T-helper 1 cell treated with Interleukin-12 subunit alpha and Interleukin-12 subunit beta and Interleukin-4 antibody, amounts not matched to agents 30 μg/mL and 1 μg/mL, for 36 hours (primary cell): ENCODE results near the gene METTL25B.
A peak's percentile ranks its signal among the peaks of the same experiment; 100 is the strongest.

ENCODE experiments used
- H3K27ac Mint-ChIP-seq: one replicate; pipeline ENCODE4 v1.8.0; 2021; ENCODE audit warnings: mild to moderate bottlenecking, mixed read lengths
- H3K27me3 Mint-ChIP-seq: one replicate; pipeline ENCODE4 v1.8.0; 2021; ENCODE audit warnings: low read depth, mixed read lengths
- H3K36me3 Mint-ChIP-seq: one replicate; pipeline ENCODE4 v1.8.0; 2021; ENCODE audit warnings: low read depth, mixed read lengths
- H3K4me1 Mint-ChIP-seq: one replicate; pipeline ENCODE4 v1.8.0; 2021; ENCODE audit warnings: low read depth, mixed read lengths
- H3K4me3 Mint-ChIP-seq: one replicate; pipeline ENCODE4 v1.8.0; 2021; ENCODE audit warnings: mild to moderate bottlenecking, moderate library complexity, mixed read lengths
- H3K9me3 Mint-ChIP-seq: one replicate; pipeline ENCODE4 v1.8.0; 2021; ENCODE audit warnings: mixed read lengths

METTL25B gene

GRCh38 chr1:156746406-156746727 lies 18.1 kb downstream of the METTL25B start:
- H3K4me1 Mint-ChIP-seq: peaks cover 66% of the 10 kb centered on the region
- H3K36me3 Mint-ChIP-seq: peaks cover 37% of the 10 kb centered on the region
- peak overlapping the region; percentile 85 for H3K4me3 Mint-ChIP-seq
- no peaks in the 10 kb centered on the region for H3K27me3 Mint-ChIP-seq
- H3K27ac Mint-ChIP-seq: peak overlapping the region; percentile 89
- no peaks in the 10 kb centered on the region for H3K9me3 Mint-ChIP-seq

DNA sequence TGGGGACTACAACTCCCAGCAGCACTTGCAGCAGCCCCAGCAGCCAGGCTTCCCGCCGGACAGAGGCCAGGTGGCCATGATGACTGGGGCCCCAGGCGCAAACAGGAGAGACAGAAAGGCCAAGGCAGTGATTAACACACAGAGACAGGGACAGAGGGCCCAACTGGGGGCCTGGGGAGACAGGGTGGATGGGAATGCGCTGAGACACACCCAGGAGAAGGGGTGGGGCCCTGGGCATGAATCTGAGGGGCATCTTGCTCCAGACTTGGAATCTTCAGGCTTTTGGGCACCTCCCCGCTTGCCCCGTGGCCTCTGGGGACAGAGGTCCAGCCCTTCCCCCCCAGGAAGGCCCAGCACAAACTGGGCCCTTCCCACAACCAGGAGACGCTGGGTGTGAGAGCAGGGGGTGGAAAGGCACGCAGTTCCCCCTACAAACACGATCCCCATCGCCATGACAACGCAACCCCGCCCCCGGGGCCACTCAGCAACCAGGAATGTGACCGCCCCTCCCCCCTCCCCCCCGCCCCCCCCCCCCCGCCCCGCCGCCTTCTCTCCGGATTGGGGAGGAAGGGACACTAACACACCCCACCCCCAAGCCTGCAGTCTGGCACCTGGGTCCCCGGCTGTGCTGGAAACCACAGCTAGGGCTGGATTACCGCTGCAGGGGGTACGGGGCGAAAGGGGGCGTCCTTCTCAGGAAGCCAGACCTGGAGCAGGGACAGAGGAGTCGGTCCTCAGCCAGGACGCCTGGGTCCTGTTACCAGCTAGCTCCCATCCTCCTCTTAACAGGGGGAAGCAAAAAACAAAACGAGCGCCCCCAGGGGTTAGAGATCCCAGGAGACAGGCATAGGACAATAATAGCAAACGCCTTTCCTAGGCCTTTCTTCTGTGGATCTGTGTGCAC lies 18.7 kb downstream of the METTL25B start:
- peak overlapping the region; percentile 93 for H3K27ac Mint-ChIP-seq
- peak overlapping the region; percentile 98 for H3K4me3 Mint-ChIP-seq
- peaks cover 60% of the 10 kb centered on the region for H3K4me1 Mint-ChIP-seq
- no peaks in the 10 kb centered on the region for H3K9me3 Mint-ChIP-seq
- H3K36me3 Mint-ChIP-seq: peaks cover 33% of the 10 kb centered on the region
- no peaks in the 10 kb centered on the region for H3K27me3 Mint-ChIP-seq

GRCh38 chr1:156747742-156748669 lies 19.7 kb downstream of the METTL25B start:
- H3K4me1 Mint-ChIP-seq: peaks cover 60% of the 10 kb centered on the region
- H3K27ac Mint-ChIP-seq: peak overlapping the region; percentile 93
- peak overlapping the region; percentile 98 for H3K4me3 Mint-ChIP-seq
- no peaks in the 10 kb centered on the region for H3K27me3 Mint-ChIP-seq
- peaks cover 29% of the 10 kb centered on the region for H3K36me3 Mint-ChIP-seq
- H3K9me3 Mint-ChIP-seq: no peaks in the 10 kb centered on the region

- no peaks in the 10 kb centered on the region for H3K9me3 Mint-ChIP-seq
- peaks cover 23% of the 10 kb centered on the region for H3K36me3 Mint-ChIP-seq
- no peaks in the 10 kb centered on the region for H3K27me3 Mint-ChIP-seq
- peak overlapping the region; percentile 93 for H3K27ac Mint-ChIP-seq
- peak overlapping the region; percentile 98 for H3K4me3 Mint-ChIP-seq
- peaks cover 58% of the 10 kb centered on the region for H3K4me1 Mint-ChIP-seq
These were observed 20.6 kb downstream of the METTL25B start for GRCh38 chr1:156748670-156749418.

DNA sequence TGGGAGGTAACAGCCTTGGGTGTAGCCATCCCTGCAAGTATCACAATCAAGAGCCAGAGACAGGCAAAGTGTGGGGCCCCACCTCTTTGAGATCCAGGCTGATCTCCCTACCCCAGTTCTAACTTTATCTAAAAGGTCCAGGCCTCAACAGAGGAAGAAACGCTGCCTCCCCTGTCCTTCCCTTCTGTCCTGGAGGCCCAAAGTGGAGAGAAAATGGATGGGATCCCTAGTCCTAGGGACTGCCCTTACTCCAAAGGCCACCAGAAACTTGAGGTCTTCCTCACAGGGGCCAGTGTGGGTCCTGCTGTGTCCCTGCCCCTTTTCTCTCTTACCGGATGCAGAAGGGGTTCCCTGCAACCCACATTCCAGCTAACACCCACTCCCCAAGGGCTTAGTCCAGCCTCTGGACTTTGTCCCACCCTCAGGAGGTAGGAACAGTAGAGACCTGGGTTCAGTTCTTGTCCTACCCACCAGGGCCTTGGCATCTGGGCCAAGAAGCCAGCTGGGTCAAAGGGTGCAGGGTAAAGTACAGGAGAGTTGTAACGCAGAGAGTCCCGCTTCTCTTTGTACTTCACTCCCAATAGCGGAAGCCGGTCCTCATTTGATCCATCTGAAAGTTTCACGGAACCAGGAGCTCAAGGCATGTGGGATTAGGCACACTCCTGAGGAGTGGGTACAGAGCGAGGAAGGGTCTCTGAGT lies 21.3 kb downstream of the METTL25B start:
- no peaks in the 10 kb centered on the region for H3K27me3 Mint-ChIP-seq
- H3K27ac Mint-ChIP-seq: peak overlapping the region; percentile 93
- H3K4me1 Mint-ChIP-seq: peaks cover 55% of the 10 kb centered on the region
- H3K9me3 Mint-ChIP-seq: no peaks in the 10 kb centered on the region
- peaks cover 19% of the 10 kb centered on the region for H3K36me3 Mint-ChIP-seq
- peak overlapping the region; percentile 98 for H3K4me3 Mint-ChIP-seq

DNA sequence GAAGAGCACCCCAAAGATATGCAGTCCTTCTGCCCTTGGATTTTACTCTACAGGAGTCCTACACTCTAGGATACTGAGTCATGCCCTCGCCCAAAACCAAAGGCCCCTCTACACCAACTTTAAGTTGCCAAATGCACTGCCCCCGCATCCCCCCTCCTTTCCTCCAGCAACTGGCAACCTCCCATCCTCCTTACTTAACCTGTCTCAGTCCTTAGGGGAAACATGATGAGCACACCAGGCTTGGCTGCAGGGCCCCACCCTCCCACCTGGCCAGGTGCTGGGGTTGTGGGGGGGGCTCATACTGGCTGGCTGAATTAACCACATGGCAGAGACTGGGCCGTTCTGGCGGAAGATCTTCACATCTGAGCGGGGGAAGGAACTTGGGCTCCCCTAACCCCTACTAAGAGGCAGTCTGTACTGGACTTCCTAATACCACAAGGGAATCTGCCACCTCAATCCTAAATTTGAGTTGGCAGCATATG lies 22.0 kb downstream of the METTL25B start:
- Mint-ChIP-seq H3K27me3 (no peaks in the 10 kb centered on the region), H3K4me1 (peaks cover 51% of the 10 kb centered on the region), H3K4me3 (peak overlapping the region; percentile 98), H3K27ac (peak overlapping the region; percentile 93), H3K36me3 (peaks cover 16% of the 10 kb centered on the region), H3K9me3 (no peaks in the 10 kb centered on the region)

DNA sequence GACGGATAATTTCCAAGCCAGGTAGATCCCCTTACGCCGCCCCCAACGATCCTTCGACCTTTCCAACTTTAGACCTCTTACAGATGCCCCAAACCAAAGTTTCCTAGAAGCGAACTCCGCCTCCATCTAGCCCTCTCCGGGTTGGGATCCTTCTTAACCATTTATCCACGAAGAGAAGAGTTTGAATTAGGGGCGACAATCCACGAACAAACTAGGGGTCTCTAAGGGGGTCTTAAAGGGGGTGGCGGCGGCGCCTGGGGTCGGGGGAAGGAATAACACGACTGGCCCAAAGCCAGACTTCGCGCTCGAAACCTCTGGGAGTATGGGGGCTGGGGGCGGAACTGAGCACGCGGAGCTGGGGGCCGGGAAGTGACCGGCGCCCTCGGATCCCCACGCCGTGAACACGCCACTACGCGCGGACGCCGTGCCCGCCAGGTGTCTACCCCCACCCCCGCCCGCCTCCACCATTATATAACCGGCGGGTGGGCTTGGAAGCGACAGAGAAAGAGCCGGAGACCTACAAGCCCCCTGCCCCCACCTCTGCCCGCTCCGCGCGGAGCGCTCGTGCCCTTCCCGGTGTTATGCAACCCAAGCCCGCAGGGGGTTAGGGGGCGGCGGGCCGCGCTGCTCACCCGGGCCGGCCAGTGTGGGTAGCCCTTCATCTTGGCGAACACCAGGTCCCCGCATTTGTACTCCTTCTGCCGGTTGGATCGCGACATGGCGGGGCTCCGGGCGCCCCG lies 22.6 kb downstream of the METTL25B start:
- Mint-ChIP-seq H3K36me3 (peaks cover 11% of the 10 kb centered on the region), H3K4me3 (peak overlapping the region; percentile 98), H3K27me3 (no peaks in the 10 kb centered on the region), H3K4me1 (peaks cover 44% of the 10 kb centered on the region), H3K9me3 (no peaks in the 10 kb centered on the region), H3K27ac (peak overlapping the region; percentile 93)

- H3K27me3 Mint-ChIP-seq: no peaks in the 10 kb centered on the region
These were observed 23.1 kb downstream of the METTL25B start, which contains the start of gene HDGF for GRCh38 chr1:156751451-156751756. Gene HDGF, minus strand, starts transcription at chr1:156751675. Its CDS starts 246 bp downstream, at chr1:156751429.

DNA sequence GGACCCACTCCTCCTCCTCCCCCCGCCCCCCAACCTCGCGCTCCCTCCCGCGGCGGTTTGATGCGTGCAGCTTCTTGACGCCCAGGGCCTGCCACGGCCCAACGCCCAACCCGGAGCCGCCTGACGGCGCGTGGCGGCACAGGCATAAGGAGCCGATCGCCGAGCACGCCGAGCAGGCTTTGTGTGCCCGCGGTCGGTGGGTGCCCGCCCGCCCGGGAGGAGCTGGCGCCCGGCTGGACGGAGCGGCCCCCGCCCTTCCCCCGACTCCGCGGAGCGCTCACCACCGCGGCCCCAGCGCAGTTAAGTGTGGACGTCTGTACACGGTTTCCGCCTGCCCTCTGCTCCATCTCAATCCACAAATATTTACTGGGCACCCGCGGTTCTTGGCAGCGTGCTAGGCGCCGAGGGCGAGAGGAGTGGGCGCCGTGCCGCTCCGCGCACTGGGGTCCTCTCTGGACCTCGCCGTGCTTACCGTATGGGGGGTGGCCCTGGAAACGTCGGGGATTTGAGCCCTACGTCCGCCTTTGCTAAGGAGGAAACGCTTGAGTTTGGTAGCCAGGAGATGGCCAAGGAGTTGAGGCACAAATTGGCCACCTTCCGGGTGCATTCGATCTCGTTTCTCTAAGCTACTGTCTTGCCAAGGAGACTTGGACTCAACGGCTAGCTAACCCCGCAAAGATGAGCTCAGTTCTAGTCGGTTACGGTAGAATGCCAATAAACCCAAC lies 23.6 kb downstream of the METTL25B start:
- peaks cover 36% of the 10 kb centered on the region for H3K4me1 Mint-ChIP-seq

More at GRCh38 chr1:156751451-156751756, 23.1 kb downstream of the METTL25B start, which contains the start of gene HDGF:
- H3K36me3 Mint-ChIP-seq: peaks cover 9% of the 10 kb centered on the region
- H3K27ac Mint-ChIP-seq: peak within 1 kb of the TSS; percentile 93
- H3K4me3 Mint-ChIP-seq: peak within 1 kb of the TSS; percentile 98
- peaks cover 39% of the 10 kb centered on the region for H3K4me1 Mint-ChIP-seq
- H3K9me3 Mint-ChIP-seq: no peaks in the 10 kb centered on the region

GRCh38 chr1:156752843-156753482 lies 24.7 kb downstream of the METTL25B start:
- Mint-ChIP-seq H3K4me1 (peaks cover 27% of the 10 kb centered on the region), H3K9me3 (no peaks in the 10 kb centered on the region), H3K4me3 (peak overlapping the region; percentile 93), H3K36me3 (peaks cover 7% of the 10 kb centered on the region), H3K27me3 (no peaks in the 10 kb centered on the region), H3K27ac (peak overlapping the region; percentile 67)

More for the DNA sequence above, 23.6 kb downstream of the METTL25B start:
- Mint-ChIP-seq H3K9me3 (no peaks in the 10 kb centered on the region), H3K27me3 (no peaks in the 10 kb centered on the region), H3K27ac (peak overlapping the region; percentile 91), H3K36me3 (peaks cover 9% of the 10 kb centered on the region), H3K4me3 (peak overlapping the region; percentile 93)

- Mint-ChIP-seq H3K27me3 (no peaks in the 10 kb centered on the region), H3K9me3 (no peaks in the 10 kb centered on the region), H3K4me1 (peaks cover 15% of the 10 kb centered on the region), H3K27ac (no peak overlapping the region), H3K36me3 (peaks cover 3% of the 10 kb centered on the region), H3K4me3 (no peak overlapping the region)
These were observed 25.9 kb downstream of the METTL25B start for GRCh38 chr1:156754219-156754618.

- Mint-ChIP-seq H3K27ac (no peak overlapping the region), H3K27me3 (no peaks in the 10 kb centered on the region), H3K9me3 (no peaks in the 10 kb centered on the region), H3K4me1 (peaks cover 7% of the 10 kb centered on the region), H3K4me3 (no peak overlapping the region), H3K36me3 (peaks cover 3% of the 10 kb centered on the region)
These were observed 27.3 kb downstream of the METTL25B start for GRCh38 chr1:156755527-156755950.
